ENCODE data around the gene MSI2.

The MSI2 gene

GRCh38 chr17:57569853-57570252 lies 313.5 kb downstream of the MSI2 start:
- no peak for TF ChIP-seq MAX (IDR thresholded peaks at IDR 0.05)
- no peak for TF ChIP-seq EP300 (IDR thresholded peaks at IDR 0.05; ENCODE audit: borderline replicate concordance)
- no peak for TF ChIP-seq TCF12 (IDR thresholded peaks at IDR 0.05; ENCODE audit: low read depth)
- TF ChIP-seq NFIC (IDR thresholded peaks at IDR 0.05) = no peak

- no peak for TF ChIP-seq TCF12 (IDR thresholded peaks at IDR 0.05; ENCODE audit: low read depth)
- TF ChIP-seq TEAD4 (IDR thresholded peaks at IDR 0.05) = no peak
- TF ChIP-seq YY1 (IDR thresholded peaks at IDR 0.05; ENCODE audit: low read depth) = no peak
Measured at GRCh38 chr17:57570724-57571344, 314.5 kb downstream of the MSI2 start.

GRCh38 chr17:57572062-57572461 lies 315.7 kb downstream of the MSI2 start:
- no peak for TF ChIP-seq CREB1 (IDR thresholded peaks at IDR 0.05; ENCODE audit: low read depth)
- no peak for TF ChIP-seq TEAD4 (IDR thresholded peaks at IDR 0.05)
- no peak for TF ChIP-seq EGR1 (IDR thresholded peaks at IDR 0.05)
- no peak for TF ChIP-seq NFIC (IDR thresholded peaks at IDR 0.05)
- TF ChIP-seq CEBPB (IDR thresholded peaks at IDR 0.05) = no peak
- no peak for TF ChIP-seq RAD21 (IDR thresholded peaks at IDR 0.05; ENCODE audit: low read depth)
- no peak for TF ChIP-seq USF1 (IDR thresholded peaks at IDR 0.05)
- TF ChIP-seq YY1 (IDR thresholded peaks at IDR 0.05; ENCODE audit: low read depth) = no peak
- no peak for TF ChIP-seq TAF1 (IDR thresholded peaks at IDR 0.05; ENCODE audit: low read depth)

- TF ChIP-seq ZBTB7A (IDR thresholded peaks at IDR 0.05; ENCODE audit: low read depth) (no peak), EP300 (IDR thresholded peaks at IDR 0.05; ENCODE audit: borderline replicate concordance) (no peak), FOXM1 (IDR thresholded peaks at IDR 0.05; ENCODE audit: borderline replicate concordance, low read depth) (no peak), USF1 (IDR thresholded peaks at IDR 0.05) (no peak), TEAD4 (IDR thresholded peaks at IDR 0.05) (no peak), YY1 (IDR thresholded peaks at IDR 0.05; ENCODE audit: low read depth) (no peak), EGR1 (IDR thresholded peaks at IDR 0.05) (no peak), REST (IDR thresholded peaks at IDR 0.05; ENCODE audit: low read depth) (no peak), CREB1 (IDR thresholded peaks at IDR 0.05; ENCODE audit: low read depth) (no peak), RAD21 (IDR thresholded peaks at IDR 0.05; ENCODE audit: low read depth) (no peak), TAF1 (IDR thresholded peaks at IDR 0.05; ENCODE audit: low read depth) (no peak), TCF12 (IDR thresholded peaks at IDR 0.05; ENCODE audit: low read depth) (no peak), CEBPB (IDR thresholded peaks at IDR 0.05) (no peak), NFIC (IDR thresholded peaks at IDR 0.05) (no peak), MAX (IDR thresholded peaks at IDR 0.05) (no peak)
Measured at GRCh38 chr17:57572600-57572999, 316.3 kb downstream of the MSI2 start.

- no peak for TF ChIP-seq EP300 (IDR thresholded peaks at IDR 0.05; ENCODE audit: borderline replicate concordance)
- TF ChIP-seq REST (IDR thresholded peaks at IDR 0.05; ENCODE audit: low read depth) = no peak
- no peak for TF ChIP-seq CREB1 (IDR thresholded peaks at IDR 0.05; ENCODE audit: low read depth)
- no peak for TF ChIP-seq YY1 (IDR thresholded peaks at IDR 0.05; ENCODE audit: low read depth)
- no peak for TF ChIP-seq NFIC (IDR thresholded peaks at IDR 0.05)
- no peak for TF ChIP-seq USF1 (IDR thresholded peaks at IDR 0.05)
- no peak for TF ChIP-seq MAX (IDR thresholded peaks at IDR 0.05)
- no peak for TF ChIP-seq RAD21 (IDR thresholded peaks at IDR 0.05; ENCODE audit: low read depth)
- no peak for TF ChIP-seq TEAD4 (IDR thresholded peaks at IDR 0.05)
- no peak for TF ChIP-seq EGR1 (IDR thresholded peaks at IDR 0.05)
- no peak for TF ChIP-seq TAF1 (IDR thresholded peaks at IDR 0.05; ENCODE audit: low read depth)
- no peak for TF ChIP-seq TCF12 (IDR thresholded peaks at IDR 0.05; ENCODE audit: low read depth)
- TF ChIP-seq FOXM1 (IDR thresholded peaks at IDR 0.05; ENCODE audit: borderline replicate concordance, low read depth) = no peak
- no peak for TF ChIP-seq ZBTB7A (IDR thresholded peaks at IDR 0.05; ENCODE audit: low read depth)
- TF ChIP-seq CEBPB (IDR thresholded peaks at IDR 0.05) = no peak
Measured at GRCh38 chr17:57574040-57574513, 317.8 kb downstream of the MSI2 start.

Measured in Ishikawa (cell line).